CD4-positive, alpha-beta T cell treated with Interleukin-1 beta for 1 hour (primary cell): ENCODE measurements around the gene DCLRE1A.
A peak's percentile ranks its signal among the peaks of the same experiment; 100 is the strongest.

Source experiments
- DNase-seq, 2 donors: peaks; one replicate each; pipeline ENCODE4 v3.0.0-alpha.2; 2020 to 2022

Gene DCLRE1A

GRCh38 chr10:113854013-113854760, at the start of gene DCLRE1A, which contains the start of gene NHLRC2:
Gene DCLRE1A (minus strand): TSS chr10:113854082. CDS start chr10:113853182, 900 bp downstream.
Gene NHLRC2 (plus strand): TSS chr10:113854661. CDS start chr10:113854873, 212 bp downstream.
- DNase-seq: peak; percentile 69

GRCh38 chr10:113899952-113900598, 46.2 kb upstream of the DCLRE1A start:
- no peak for DNase-seq

- DNase-seq: no peak
Observed at GRCh38 chr10:113897693-113898618, 44.1 kb upstream of the DCLRE1A start.

- no peak for DNase-seq
Observed at GRCh38 chr10:113895018-113895417, 41.1 kb upstream of the DCLRE1A start.

- no peak for DNase-seq
Observed at GRCh38 chr10:113894581-113894980, 40.7 kb upstream of the DCLRE1A start.

GRCh38 chr10:113893570-113893969, 39.7 kb upstream of the DCLRE1A start:
- DNase-seq: no peak

GRCh38 chr10:113891476-113891875, 37.6 kb upstream of the DCLRE1A start:
- DNase-seq: no peak

DNA sequence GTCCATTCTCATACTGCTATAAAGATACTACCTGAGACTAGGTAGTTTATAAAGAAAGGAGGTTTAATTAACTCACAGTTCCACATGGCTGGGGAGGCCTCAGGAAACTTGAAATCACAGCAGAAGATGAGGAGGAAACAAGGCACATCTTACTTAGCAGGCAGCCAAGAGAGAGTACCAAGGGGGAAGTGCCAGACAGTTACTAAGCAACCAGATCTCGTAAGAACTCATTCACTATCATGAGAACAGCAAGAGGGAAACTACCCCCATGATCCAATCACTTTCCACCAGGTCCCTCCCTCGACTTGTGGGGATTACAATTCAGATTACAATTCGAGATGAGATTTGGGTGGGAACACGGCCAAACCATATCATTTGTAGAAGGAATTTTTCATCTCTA, 36.9 kb upstream of the DCLRE1A start:
- DNase-seq: no peak

- DNase-seq: no peak
Observed at GRCh38 chr10:113889911-113890310, 36.0 kb upstream of the DCLRE1A start.

DNA sequence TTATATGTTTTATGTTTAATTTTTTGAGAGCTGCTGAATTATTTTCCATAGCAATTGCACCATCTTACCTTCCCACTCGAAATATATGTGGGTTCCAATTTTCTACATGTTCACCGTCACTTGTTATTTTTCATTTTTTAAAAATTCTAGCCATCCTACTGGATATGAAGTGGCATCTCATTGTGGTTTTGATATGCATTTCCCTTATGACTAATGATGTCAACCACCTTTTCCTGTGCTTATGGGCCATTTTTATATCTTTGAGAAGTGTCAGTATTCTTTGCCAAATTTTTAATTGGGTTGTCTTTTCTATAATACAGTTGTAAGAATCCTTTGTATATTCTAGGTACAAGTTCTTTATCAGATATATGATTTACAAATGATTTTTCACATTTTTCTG, 28.4 kb upstream of the DCLRE1A start:
- no peak for DNase-seq

GRCh38 chr10:113880236-113880635, 26.4 kb upstream of the DCLRE1A start:
- DNase-seq: no peak

DNA sequence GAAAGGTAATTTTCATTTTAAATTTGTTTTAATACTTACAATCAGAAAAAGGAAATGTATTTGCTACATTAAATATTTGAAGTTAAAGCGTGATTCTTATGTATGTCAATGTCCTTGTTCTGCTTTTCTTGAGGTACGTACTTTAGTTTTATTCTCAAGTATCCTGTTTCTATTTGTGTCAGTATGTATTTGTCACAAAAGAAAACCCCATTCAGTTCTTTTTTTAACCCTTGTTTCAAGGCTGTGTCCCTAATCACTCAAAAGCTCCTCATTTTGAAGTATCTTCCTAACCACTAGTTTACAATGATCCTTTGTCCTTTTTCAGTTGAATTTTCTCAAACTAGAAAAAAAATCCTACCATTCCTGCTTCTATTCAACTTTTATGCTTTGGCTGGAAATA, 25.8 kb upstream of the DCLRE1A start:
- no peak for DNase-seq

DNA sequence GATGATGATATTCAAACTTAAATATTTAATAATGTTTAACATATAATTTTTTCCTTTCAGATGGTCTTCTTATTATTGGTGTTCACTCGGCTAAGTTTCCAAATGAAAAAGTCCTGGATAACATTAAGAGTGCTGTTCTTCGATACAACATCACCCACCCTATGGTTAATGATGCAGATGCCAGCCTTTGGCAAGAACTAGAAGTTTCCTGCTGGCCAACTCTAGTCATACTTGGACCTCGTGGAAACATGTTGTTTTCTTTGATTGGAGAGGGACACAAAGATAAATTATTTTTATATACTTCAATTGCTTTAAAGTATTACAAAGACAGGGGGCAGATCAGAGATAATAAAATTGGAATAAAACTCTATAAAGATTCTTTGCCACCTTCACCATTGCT, 22.6 kb upstream of the DCLRE1A start:
- no peak for DNase-seq

- no peak for DNase-seq
Observed at GRCh38 chr10:113875212-113875611, 21.3 kb upstream of the DCLRE1A start.

GRCh38 chr10:113872139-113873030, 18.5 kb upstream of the DCLRE1A start:
- no peak for DNase-seq

DNA sequence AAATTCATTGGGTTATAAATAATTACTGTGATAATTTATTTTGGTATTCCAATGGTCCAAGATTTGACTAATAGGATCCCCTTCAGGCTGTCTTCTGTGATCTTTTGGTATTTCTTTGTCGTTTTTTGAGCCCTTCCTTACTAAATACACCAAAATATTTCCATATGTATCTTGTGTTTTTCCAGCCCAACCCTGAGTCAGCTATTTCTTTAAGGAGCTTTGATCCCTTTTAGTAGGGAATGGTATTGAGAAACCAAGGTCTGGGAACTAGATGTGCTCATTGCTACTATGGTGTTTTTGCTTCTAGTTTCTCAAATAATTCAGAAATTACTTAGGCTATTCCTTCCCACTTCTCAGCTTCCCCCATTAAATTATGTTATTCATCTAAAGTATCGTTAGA, 15.9 kb upstream of the DCLRE1A start:
- DNase-seq: no peak

- no peak for DNase-seq
Observed at GRCh38 chr10:113867904-113868303, 14.0 kb upstream of the DCLRE1A start.

- DNase-seq: no peak
Observed at GRCh38 chr10:113866551-113867394, 12.9 kb upstream of the DCLRE1A start.

GRCh38 chr10:113865901-113866300, 12.0 kb upstream of the DCLRE1A start:
- DNase-seq: no peak

DNA sequence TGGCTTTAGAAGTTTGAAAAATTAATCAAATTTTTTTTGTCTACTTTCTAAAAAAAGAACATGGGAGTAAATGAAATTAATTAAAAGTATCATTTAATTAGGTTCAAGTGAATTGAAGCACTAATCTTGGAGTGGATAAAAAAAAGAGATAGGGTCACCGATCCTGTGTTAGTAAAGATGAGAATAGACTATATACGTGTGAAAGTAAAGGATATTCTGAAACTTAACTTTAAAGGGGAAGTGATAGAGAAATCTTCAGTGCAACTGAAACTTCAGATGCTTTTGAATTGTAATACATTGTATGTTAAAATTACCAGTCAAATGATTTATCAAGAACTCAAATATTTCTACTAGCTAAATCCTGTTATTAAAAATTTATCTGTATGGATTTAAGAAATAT, 5.4 kb upstream of the DCLRE1A start:
- DNase-seq: no peak

GRCh38 chr10:113858541-113858940, 4.7 kb upstream of the DCLRE1A start:
- DNase-seq: no peak
